H9 (cell line): ENCODE measurements around the gene DNAJC10. TPM values are rescaled to one million over a fixed set of nuclear protein-coding genes. Genes with fewer than 3 reads are reported as not detected.

Experiments
- DNase-seq: peaks from one replicate; pipeline ENCODE4 v3.0.0-alpha.2; 2017
- H2AFZ ChIP-seq: one replicate; pipeline ENCODE4 v1.6.1; 2013; ENCODE audit warnings: mild to moderate bottlenecking, low read length, control low read depth, moderate library complexity
- H2AK5ac ChIP-seq: 2 replicates; pipeline ENCODE4 v1.6.1; 2013; ENCODE audit warnings: low read length, control low read depth, mixed read lengths; ENCODE audit not compliant: insufficient read length
- H2BK120ac ChIP-seq: one replicate; pipeline ENCODE4 v1.6.1; 2013; ENCODE audit warnings: low read depth, mild to moderate bottlenecking, low read length, control low read depth, inconsistent platforms; ENCODE audit not compliant: poor library complexity, severe bottlenecking
- H2BK12ac ChIP-seq: 2 replicates; pipeline ENCODE4 v1.6.1; 2013; ENCODE audit warnings: low read length, control low read depth, mixed read lengths, low read depth; ENCODE audit not compliant: insufficient read length
- H2BK15ac ChIP-seq: 2 replicates; pipeline ENCODE4 v1.6.1; 2013; ENCODE audit warnings: low read depth, low read length, control low read depth
- H2BK20ac ChIP-seq: one replicate; pipeline ENCODE4 v1.6.1; 2013; ENCODE audit warnings: low read depth, mild to moderate bottlenecking, low read length, control low read depth, inconsistent platforms; ENCODE audit not compliant: poor library complexity, severe bottlenecking
- H2BK5ac ChIP-seq: 2 replicates; pipeline ENCODE4 v1.6.1; 2013; ENCODE audit warnings: low read length, control low read depth, mixed read lengths; ENCODE audit not compliant: insufficient read length
- H3K14ac ChIP-seq: 2 replicates; pipeline ENCODE4 v1.6.1; 2013; ENCODE audit warnings: low read length, control low read depth; ENCODE audit not compliant: insufficient read depth
- H3K18ac ChIP-seq: 2 replicates; pipeline ENCODE4 v1.6.1; 2013; ENCODE audit warnings: low read depth, mild to moderate bottlenecking, mixed read lengths, low read length, control low read depth; ENCODE audit not compliant: insufficient read length
- H3K23ac ChIP-seq: 2 replicates; pipeline ENCODE4 v1.6.1; 2013; ENCODE audit warnings: low read length, control low read depth, mixed read lengths, low read depth; ENCODE audit not compliant: insufficient read length
- H3K23me2 ChIP-seq: 2 replicates; pipeline ENCODE4 v1.6.1; 2013; ENCODE audit warnings: low read depth, mild to moderate bottlenecking, mixed read lengths, low read length, control low read depth; ENCODE audit not compliant: insufficient read length, poor library complexity, severe bottlenecking
- H3K27ac ChIP-seq: 2 replicates; pipeline ENCODE4 v1.5.1; 2013; ENCODE audit warnings: low read length, control low read depth, mixed read lengths, low read depth; ENCODE audit not compliant: insufficient read length
- H3K27me3 ChIP-seq: 2 replicates; pipeline ENCODE4 v1.6.1; 2013; ENCODE audit warnings: low read length, control low read depth, inconsistent platforms; ENCODE audit not compliant: insufficient read depth
- H3K4ac ChIP-seq: 2 replicates; pipeline ENCODE4 v1.6.1; 2013; ENCODE audit warnings: low read depth, mild to moderate bottlenecking, control low read depth, inconsistent platforms, low read length, moderate library complexity
- H3K4me1 ChIP-seq: 2 replicates; pipeline ENCODE4 v1.6.1; 2013; ENCODE audit warnings: low read length, control low read depth, inconsistent platforms; ENCODE audit not compliant: insufficient read depth
- H3K4me2 ChIP-seq: 2 replicates; pipeline ENCODE4 v1.6.1; 2013; ENCODE audit warnings: low read length, control low read depth, mixed read lengths; ENCODE audit not compliant: insufficient read length, insufficient read depth
- H3K56ac ChIP-seq: 2 replicates; pipeline ENCODE4 v1.6.1; 2013; ENCODE audit warnings: low read depth, mild to moderate bottlenecking, mixed read lengths, low read length, control low read depth; ENCODE audit not compliant: insufficient read length
- H3K79me1 ChIP-seq: 2 replicates; pipeline ENCODE4 v1.6.1; 2013; ENCODE audit warnings: low read depth, mild to moderate bottlenecking, moderate library complexity, low read length, control low read depth, inconsistent platforms; ENCODE audit not compliant: insufficient read depth, poor library complexity, severe bottlenecking
- H3K79me2 ChIP-seq: 2 replicates; pipeline ENCODE4 v1.6.1; 2013; ENCODE audit warnings: low read length, control low read depth, inconsistent platforms; ENCODE audit not compliant: insufficient read depth
- H3K9ac ChIP-seq: 2 replicates; pipeline ENCODE4 v1.6.1; 2013; ENCODE audit warnings: low read length, control low read depth, mixed read lengths; ENCODE audit not compliant: insufficient read length; ENCODE audit errors: extremely low read depth
- H3K9me3 ChIP-seq: one replicate; pipeline ENCODE4 v1.6.1; 2013; ENCODE audit warnings: low read depth, low read length, inconsistent platforms; ENCODE audit not compliant: control insufficient read depth
- H3T11ph ChIP-seq: one replicate; pipeline ENCODE4 v1.6.1; 2013; ENCODE audit warnings: mild to moderate bottlenecking, low read length, control low read depth, inconsistent platforms
- H4K20me1 ChIP-seq: one replicate; pipeline ENCODE4 v1.6.1; 2013; ENCODE audit not compliant: control insufficient read depth, insufficient read length, insufficient read depth
- H4K5ac ChIP-seq: 2 replicates; pipeline ENCODE4 v1.6.1; 2013; ENCODE audit warnings: low read depth, mild to moderate bottlenecking, mixed read lengths, low read length, control low read depth; ENCODE audit not compliant: insufficient read length
- H4K8ac ChIP-seq: replicated peaks from 2 replicates; pipeline ENCODE4 v1.6.1; 2013; ENCODE audit warnings: low read length, control low read depth, mixed read lengths, low read depth; ENCODE audit not compliant: insufficient read length
- H4K91ac ChIP-seq: 2 replicates; pipeline ENCODE4 v1.6.1; 2013; ENCODE audit warnings: low read depth, mild to moderate bottlenecking, moderate library complexity, mixed read lengths, low read length, control low read depth; ENCODE audit not compliant: insufficient read length
- H3K27ac Mint-ChIP-seq, 3 experiments: 2 replicates in 2 of 3; 3 replicates in 1 of 3; pipeline ENCODE4 v1.8.0; 2020 to 2021; ENCODE audit warnings: mixed read lengths in 3 of 3, mild to moderate bottlenecking in 1 of 3, moderate library complexity in 1 of 3
- H3K27me3 Mint-ChIP-seq: 2 replicates; pipeline ENCODE4 v1.8.0; 2021; ENCODE audit warnings: low read depth, mild to moderate bottlenecking, moderate library complexity, mixed read lengths
- H3K36me3 Mint-ChIP-seq, 3 experiments: 2 replicates in 2 of 3; 3 replicates in 1 of 3; pipeline ENCODE4 v1.8.0; 2020 to 2021; ENCODE audit warnings: low read depth in 3 of 3, mixed read lengths in 3 of 3; ENCODE audit not compliant: insufficient read depth in 1 of 3
- H3K4me1 Mint-ChIP-seq, 2 experiments: 2 replicates each; pipeline ENCODE4 v1.8.0; 2020; ENCODE audit warnings: mixed read lengths in 2 of 2
- H3K4me3 Mint-ChIP-seq, 2 experiments: 2 replicates in 1 of 2; 3 replicates in 1 of 2; pipeline ENCODE4 v1.8.0; 2020 to 2021; ENCODE audit warnings: mild to moderate bottlenecking in 2 of 2, mixed read lengths in 2 of 2, moderate library complexity in 1 of 2
- H3K9me3 Mint-ChIP-seq, 2 experiments: 2 replicates in 1 of 2; 3 replicates in 1 of 2; pipeline ENCODE4 v1.8.0; 2020; ENCODE audit warnings: mild to moderate bottlenecking in 2 of 2, mixed read lengths in 2 of 2, moderate library complexity in 1 of 2
- WGBS: extraction: QIAGEN DNeasy Blood & Tissue Kit; methylation state at CpG from one replicate; pipeline ENCODE4 v1.1.7; 2013; ENCODE audit warnings: missing lambda C conversion rate, low lambda C conversion rate, mixed read lengths; ENCODE audit not compliant: insufficient read length; ENCODE audit errors: extremely low coverage; 5-methylcytosine and 5-hydroxymethylcytosine counted together
- total RNA-seq: library from RNA; stranded (reverse); gene quantifications from 2 replicates; pipeline ENCODE4 v1.2.1, GENCODE V29; 2021
- TF ChIP-seq, protein P1 (sequence below): fragments of 200-600 bp; sonication (generic); conservative IDR thresholded peaks from 3 replicates; pipeline ENCODE4 v1.8.0; 2021; ENCODE audit warnings: antibody characterized with exemption, mild to moderate bottlenecking

DNAJC10 gene
- total RNA-seq, 1 experiment from 2014 or later, result 129 TPM

DNA sequence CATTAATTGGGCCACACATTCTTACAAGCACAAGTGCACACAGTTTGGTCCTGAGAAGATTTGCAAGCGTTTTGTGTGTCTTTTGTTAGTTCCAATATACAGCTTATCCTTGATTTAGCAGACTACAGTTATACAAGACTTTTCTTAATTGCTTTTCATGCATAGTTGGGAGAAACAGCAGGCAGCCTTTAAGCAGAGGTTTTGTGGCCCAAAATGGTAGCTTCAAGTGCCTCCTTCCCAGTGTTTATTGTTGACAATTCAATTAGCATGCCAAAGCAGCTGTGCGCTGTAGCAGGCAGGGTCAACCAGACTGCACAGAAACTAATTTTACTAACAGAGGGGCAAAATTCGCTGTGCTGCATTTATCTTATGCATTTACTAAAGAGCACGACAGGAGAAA, 102.9 kb downstream of the DNAJC10 start:
- Histone ChIP-seq H3K4me1 (peaks cover 8% of the 10 kb centered on the region; the same call in 1 of the 2 replicates), H3K4ac (no peak overlapping the region), H3K9ac (no peak overlapping the region), H4K8ac (no peak overlapping the region), H3K14ac (no peak overlapping the region), H2BK120ac (no peak overlapping the region), H3K18ac (no peak overlapping the region), H3K23ac (no peak overlapping the region), H2BK12ac (no peak overlapping the region), H3K79me1 (no peaks in the 10 kb centered on the region), H2BK15ac (no peak overlapping the region), H3K79me2 (no peaks in the 10 kb centered on the region), H3K56ac (no peak overlapping the region), H3K9me3 (no peaks in the 10 kb centered on the region), H2BK20ac (no peak overlapping the region), H3K4me2 (peak overlapping the region; percentile 13), H4K20me1 (no peaks in the 10 kb centered on the region), H2AK5ac (no peak overlapping the region), H4K5ac (no peak overlapping the region), H4K91ac (no peak overlapping the region), H3K27ac (no peak overlapping the region), H2BK5ac (no peak overlapping the region), H3K27me3 (no peaks in the 10 kb centered on the region), H3T11ph (no peak overlapping the region), H2AFZ (no peak overlapping the region), H3K23me2 (no peaks in the 10 kb centered on the region)
- no peaks in the 10 kb centered on the region for H3K9me3 Mint-ChIP-seq
- H3K27ac Mint-ChIP-seq, result peak overlapping the region in 2 of 3 experiments; percentile 48 to 98; a peak in 3 of 7 replicates
- H3K4me1 Mint-ChIP-seq, result peaks cover 30 to 37% of the 10 kb centered on the region in 2 experiments
- peak; percentile 41 for DNase-seq
- H3K27me3 Mint-ChIP-seq, result peaks cover 3% of the 10 kb centered on the region; the same call in 1 of the 2 replicates
- TF ChIP-seq, protein P1, sequence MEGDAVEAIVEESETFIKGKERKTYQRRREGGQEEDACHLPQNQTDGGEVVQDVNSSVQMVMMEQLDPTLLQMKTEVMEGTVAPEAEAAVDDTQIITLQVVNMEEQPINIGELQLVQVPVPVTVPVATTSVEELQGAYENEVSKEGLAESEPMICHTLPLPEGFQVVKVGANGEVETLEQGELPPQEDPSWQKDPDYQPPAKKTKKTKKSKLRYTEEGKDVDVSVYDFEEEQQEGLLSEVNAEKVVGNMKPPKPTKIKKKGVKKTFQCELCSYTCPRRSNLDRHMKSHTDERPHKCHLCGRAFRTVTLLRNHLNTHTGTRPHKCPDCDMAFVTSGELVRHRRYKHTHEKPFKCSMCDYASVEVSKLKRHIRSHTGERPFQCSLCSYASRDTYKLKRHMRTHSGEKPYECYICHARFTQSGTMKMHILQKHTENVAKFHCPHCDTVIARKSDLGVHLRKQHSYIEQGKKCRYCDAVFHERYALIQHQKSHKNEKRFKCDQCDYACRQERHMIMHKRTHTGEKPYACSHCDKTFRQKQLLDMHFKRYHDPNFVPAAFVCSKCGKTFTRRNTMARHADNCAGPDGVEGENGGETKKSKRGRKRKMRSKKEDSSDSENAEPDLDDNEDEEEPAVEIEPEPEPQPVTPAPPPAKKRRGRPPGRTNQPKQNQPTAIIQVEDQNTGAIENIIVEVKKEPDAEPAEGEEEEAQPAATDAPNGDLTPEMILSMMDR, result no peak
- peak overlapping the region; percentile 21 to 24; a peak in 3 of 5 replicates for H3K4me3 Mint-ChIP-seq
- H3K36me3 Mint-ChIP-seq, result no peaks in the 10 kb centered on the region
- no CpG with 5 or more reads among the region's 4 CpGs for WGBS
